Measurements from ENCODE around the gene ITGB1.
"Not testable (repeated sequence)": the region's sequence is repeated elsewhere in the genome, so short reads cannot be mapped to it uniquely, and the experiment has no call there.

ITGB1 gene

GRCh38 chr10:32994632-32995031 lies 36.6 kb upstream of the ITGB1 start:
- not testable (repeated sequence) for H3K14ac ChIP-seq (ENCODE audit: low read length); H4K8ac ChIP-seq (ENCODE audit: low read depth, low read length); H2BK15ac ChIP-seq (ENCODE audit: low read length); H3K79me1 ChIP-seq (ENCODE audit: low read depth, low read length); H2AK5ac ChIP-seq (ENCODE audit: low read depth, low read length); H2BK120ac ChIP-seq (ENCODE audit: low read depth, low read length); H4K91ac ChIP-seq (ENCODE audit: low read depth, low read length, poor library complexity); H3K4me2 ChIP-seq (ENCODE audit: insufficient read depth, low read length, poor library complexity, severe bottlenecking); H3K27ac ChIP-seq (replicated peaks; ENCODE audit: low read length); H3K36me3 ChIP-seq (replicated peaks in 1 of 2; ENCODE audit: control insufficient read depth in 2 of 2, insufficient read depth in 2 of 2, low read length in 2 of 2); H2BK5ac ChIP-seq (ENCODE audit: low read length); H3K18ac ChIP-seq (ENCODE audit: low read length); H3K27me3 ChIP-seq (ENCODE audit: control insufficient read depth in 3 of 3, insufficient read depth in 3 of 3, low read depth in 1 of 3, low read length in 3 of 3); H2BK12ac ChIP-seq (ENCODE audit: low read length); H3K4ac ChIP-seq (ENCODE audit: low read length); H3K9ac ChIP-seq (ENCODE audit: low read depth, low read length, poor library complexity); H3K4me1 ChIP-seq (ENCODE audit: control insufficient read depth in 2 of 2, insufficient read depth in 1 of 2, low read depth in 1 of 2, low read length in 2 of 2); H3K4me3 ChIP-seq (ENCODE audit: low read length in 2 of 2); DNase-seq (ENCODE audit: low spot score); H2AFZ ChIP-seq (ENCODE audit: low read length); H3K23ac ChIP-seq (ENCODE audit: low read depth, low read length, poor library complexity)
- H3K9me3 ChIP-seq (replicated peaks in 1 of 2; ENCODE audit: control insufficient read depth in 2 of 2, insufficient read depth in 1 of 2, low read depth in 1 of 2, low read length in 2 of 2), result peaks cover 3 to 15% of the 10 kb centered on the region in 2 donors
- no CpG with 5 or more reads among the region's 2 CpGs for WGBS, 2 donors (ENCODE audit: extremely low coverage in 2 of 2, insufficient read length in 2 of 2, insufficient replicate concordance in 1 of 2)

GRCh38 chr10:32992310-32992709 lies 34.3 kb upstream of the ITGB1 start:
- not testable (repeated sequence) for H4K8ac ChIP-seq (ENCODE audit: low read depth, low read length); H3K23ac ChIP-seq (ENCODE audit: low read depth, low read length, poor library complexity); H3K9ac ChIP-seq (ENCODE audit: low read depth, low read length, poor library complexity); H3K4ac ChIP-seq (ENCODE audit: low read length); H2BK120ac ChIP-seq (ENCODE audit: low read depth, low read length); H2BK5ac ChIP-seq (ENCODE audit: low read length); H3K18ac ChIP-seq (ENCODE audit: low read length); H3K27ac ChIP-seq (replicated peaks; ENCODE audit: low read length); H3K4me2 ChIP-seq (ENCODE audit: insufficient read depth, low read length, poor library complexity, severe bottlenecking); H3K4me1 ChIP-seq (ENCODE audit: control insufficient read depth in 2 of 2, insufficient read depth in 1 of 2, low read depth in 1 of 2, low read length in 2 of 2); H2AK5ac ChIP-seq (ENCODE audit: low read depth, low read length); H3K4me3 ChIP-seq (ENCODE audit: low read length in 2 of 2); H3K27me3 ChIP-seq (ENCODE audit: control insufficient read depth in 3 of 3, insufficient read depth in 3 of 3, low read depth in 1 of 3, low read length in 3 of 3); H3K36me3 ChIP-seq (replicated peaks in 1 of 2; ENCODE audit: control insufficient read depth in 2 of 2, insufficient read depth in 2 of 2, low read length in 2 of 2); H4K91ac ChIP-seq (ENCODE audit: low read depth, low read length, poor library complexity); H3K79me1 ChIP-seq (ENCODE audit: low read depth, low read length); H2BK15ac ChIP-seq (ENCODE audit: low read length); H3K14ac ChIP-seq (ENCODE audit: low read length); H2BK12ac ChIP-seq (ENCODE audit: low read length); DNase-seq (ENCODE audit: low spot score); H2AFZ ChIP-seq (ENCODE audit: low read length)
- WGBS, 2 donors (ENCODE audit: extremely low coverage in 2 of 2, insufficient read length in 2 of 2, insufficient replicate concordance in 1 of 2), result no CpG with 5 or more reads among the region's 4 CpGs
- H3K9me3 ChIP-seq (replicated peaks in 1 of 2; ENCODE audit: control insufficient read depth in 2 of 2, insufficient read depth in 1 of 2, low read depth in 1 of 2, low read length in 2 of 2), result peaks cover 3 to 13% of the 10 kb centered on the region in 2 donors

GRCh38 chr10:32990811-32991210 lies 32.8 kb upstream of the ITGB1 start:
- Histone ChIP-seq H3K4ac (ENCODE audit: low read length) (no peak overlapping the region), H3K23ac (ENCODE audit: low read depth, low read length, poor library complexity) (no peak overlapping the region), H3K79me1 (ENCODE audit: low read depth, low read length) (no peaks in the 10 kb centered on the region), H3K9me3 (replicated peaks in 1 of 2; ENCODE audit: control insufficient read depth in 2 of 2, insufficient read depth in 1 of 2, low read depth in 1 of 2, low read length in 2 of 2) (peaks cover 3 to 13% of the 10 kb centered on the region in 2 donors), H3K27ac (replicated peaks; ENCODE audit: low read length) (no peak overlapping the region), H4K91ac (ENCODE audit: low read depth, low read length, poor library complexity) (no peak overlapping the region), H3K27me3 (ENCODE audit: control insufficient read depth in 3 of 3, insufficient read depth in 3 of 3, low read depth in 1 of 3, low read length in 3 of 3) (no peaks in the 10 kb centered on the region), H3K14ac (ENCODE audit: low read length) (no peak overlapping the region), H2BK120ac (ENCODE audit: low read depth, low read length) (no peak overlapping the region), H3K4me3 (ENCODE audit: low read length in 2 of 2) (no peak overlapping the region), H2BK15ac (ENCODE audit: low read length) (no peak overlapping the region), H3K4me1 (ENCODE audit: control insufficient read depth in 2 of 2, insufficient read depth in 1 of 2, low read depth in 1 of 2, low read length in 2 of 2) (no peaks in the 10 kb centered on the region), H2BK12ac (ENCODE audit: low read length) (no peak overlapping the region), H2AFZ (ENCODE audit: low read length) (no peak overlapping the region), H3K18ac (ENCODE audit: low read length) (no peak overlapping the region), H3K9ac (ENCODE audit: low read depth, low read length, poor library complexity) (no peak overlapping the region), H4K8ac (ENCODE audit: low read depth, low read length) (no peak overlapping the region), H2BK5ac (ENCODE audit: low read length) (no peak overlapping the region), H3K4me2 (ENCODE audit: insufficient read depth, low read length, poor library complexity, severe bottlenecking) (no peak overlapping the region), H2AK5ac (ENCODE audit: low read depth, low read length) (no peak overlapping the region), H3K36me3 (replicated peaks in 1 of 2; ENCODE audit: control insufficient read depth in 2 of 2, insufficient read depth in 2 of 2, low read length in 2 of 2) (no peaks in the 10 kb centered on the region)
- no peak for DNase-seq (ENCODE audit: low spot score)

GRCh38 chr10:32988604-32989003 lies 30.6 kb upstream of the ITGB1 start:
- Histone ChIP-seq H2BK12ac (ENCODE audit: low read length) (no peak overlapping the region), H3K27me3 (ENCODE audit: control insufficient read depth in 3 of 3, insufficient read depth in 3 of 3, low read depth in 1 of 3, low read length in 3 of 3) (no peaks in the 10 kb centered on the region), H3K4me3 (ENCODE audit: low read length in 2 of 2) (no peak overlapping the region), H3K36me3 (replicated peaks in 1 of 2; ENCODE audit: control insufficient read depth in 2 of 2, insufficient read depth in 2 of 2, low read length in 2 of 2) (no peaks in the 10 kb centered on the region), H3K4ac (ENCODE audit: low read length) (no peak overlapping the region), H2AK5ac (ENCODE audit: low read depth, low read length) (no peak overlapping the region), H3K4me1 (ENCODE audit: control insufficient read depth in 2 of 2, insufficient read depth in 1 of 2, low read depth in 1 of 2, low read length in 2 of 2) (peaks cover 0 to 7% of the 10 kb centered on the region in 2 donors), H4K91ac (ENCODE audit: low read depth, low read length, poor library complexity) (no peak overlapping the region), H2BK5ac (ENCODE audit: low read length) (no peak overlapping the region), H3K14ac (ENCODE audit: low read length) (no peak overlapping the region), H4K8ac (ENCODE audit: low read depth, low read length) (no peak overlapping the region), H3K18ac (ENCODE audit: low read length) (no peak overlapping the region), H3K9me3 (replicated peaks in 1 of 2; ENCODE audit: control insufficient read depth in 2 of 2, insufficient read depth in 1 of 2, low read depth in 1 of 2, low read length in 2 of 2) (peaks cover 3 to 13% of the 10 kb centered on the region in 2 donors), H3K79me1 (ENCODE audit: low read depth, low read length) (no peaks in the 10 kb centered on the region), H2AFZ (ENCODE audit: low read length) (no peak overlapping the region), H3K4me2 (ENCODE audit: insufficient read depth, low read length, poor library complexity, severe bottlenecking) (no peak overlapping the region), H2BK120ac (ENCODE audit: low read depth, low read length) (no peak overlapping the region), H3K23ac (ENCODE audit: low read depth, low read length, poor library complexity) (no peak overlapping the region), H3K27ac (replicated peaks; ENCODE audit: low read length) (no peak overlapping the region), H3K9ac (ENCODE audit: low read depth, low read length, poor library complexity) (no peak overlapping the region), H2BK15ac (ENCODE audit: low read length) (no peak overlapping the region)
- no CpG with 5 or more reads among the region's 3 CpGs for WGBS, 2 donors (ENCODE audit: extremely low coverage in 2 of 2, insufficient read length in 2 of 2, insufficient replicate concordance in 1 of 2)
- no peak for DNase-seq (ENCODE audit: low spot score)
